PFSK-1 (cell line): ENCODE measurements around the gene CCL19.

Experiments used
- POLR2AphosphoS5 ChIP-seq: IDR thresholded peaks from 2 replicates; pipeline ENCODE4 v1.6.1; 2012; ENCODE audit warnings: low read depth, mild to moderate bottlenecking, control low read depth, low read length, moderate library complexity
- SIN3A ChIP-seq: IDR thresholded peaks from 2 replicates; pipeline ENCODE4 v1.6.1; 2012; ENCODE audit warnings: mild to moderate bottlenecking, low read length, moderate library complexity, borderline replicate concordance; ENCODE audit not compliant: insufficient read depth
- TF ChIP-seq, protein P1 (sequence below), 2 experiments: IDR thresholded peaks; 2 replicates each; pipeline versions ENCODE4 v1.6.1 to v1.8.0; 2011 to 2012; ENCODE audit warnings: low read depth in 2 of 2, low read length in 2 of 2, control low read depth in 1 of 2, inconsistent platforms in 1 of 2, mild to moderate bottlenecking in 1 of 2, moderate library complexity in 1 of 2; ENCODE audit not compliant: insufficient read depth in 1 of 2

DNA sequence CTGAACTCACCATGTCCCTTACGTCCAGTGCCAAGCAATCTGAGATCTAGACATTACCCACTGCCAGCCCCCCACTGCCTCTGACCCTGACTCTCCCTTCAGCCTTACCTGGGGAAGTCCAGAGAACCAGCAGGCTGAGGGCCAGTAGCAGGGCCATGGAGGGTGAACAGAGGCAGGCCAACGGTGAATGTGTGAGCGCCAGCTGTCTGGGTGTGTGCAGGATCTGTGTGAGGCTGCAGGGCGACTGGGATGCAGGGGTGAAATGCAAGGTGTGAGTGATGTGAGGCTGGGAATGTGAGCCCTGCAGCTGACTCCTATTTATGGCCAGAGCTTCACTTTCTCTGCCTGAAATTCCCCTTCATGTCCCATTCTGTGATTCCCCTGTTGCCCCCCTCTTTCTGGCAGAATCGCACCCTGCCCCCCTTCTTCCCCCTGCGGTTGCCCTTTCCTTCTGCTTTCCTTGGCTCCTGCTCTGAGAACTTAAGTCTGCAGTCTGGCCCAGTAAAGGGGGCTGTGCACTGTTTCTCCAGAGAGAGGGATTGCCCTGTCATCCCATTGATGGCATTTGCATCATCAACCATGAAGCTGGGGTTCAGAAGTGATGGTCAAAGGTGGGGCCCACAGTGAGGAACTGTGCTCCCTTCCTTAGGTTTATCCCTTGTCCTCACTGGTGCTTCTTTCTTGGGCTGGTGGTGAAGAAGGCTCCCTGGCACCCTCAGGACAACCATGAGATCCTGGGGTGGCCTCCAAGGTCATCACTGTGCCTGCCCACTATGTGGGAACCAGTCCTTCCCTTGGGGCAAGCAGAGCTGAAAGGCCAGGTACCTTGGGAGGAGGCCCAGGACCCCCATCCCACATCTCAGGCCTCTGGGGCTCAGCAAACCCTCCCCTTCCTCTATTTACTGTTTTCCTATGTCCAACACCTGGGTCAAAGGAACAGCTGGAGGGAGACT lies at the start of gene CCL19:
- no peak for TF ChIP-seq SIN3A
- TF ChIP-seq POLR2AphosphoS5, result no peak
- TF ChIP-seq, protein P1, sequence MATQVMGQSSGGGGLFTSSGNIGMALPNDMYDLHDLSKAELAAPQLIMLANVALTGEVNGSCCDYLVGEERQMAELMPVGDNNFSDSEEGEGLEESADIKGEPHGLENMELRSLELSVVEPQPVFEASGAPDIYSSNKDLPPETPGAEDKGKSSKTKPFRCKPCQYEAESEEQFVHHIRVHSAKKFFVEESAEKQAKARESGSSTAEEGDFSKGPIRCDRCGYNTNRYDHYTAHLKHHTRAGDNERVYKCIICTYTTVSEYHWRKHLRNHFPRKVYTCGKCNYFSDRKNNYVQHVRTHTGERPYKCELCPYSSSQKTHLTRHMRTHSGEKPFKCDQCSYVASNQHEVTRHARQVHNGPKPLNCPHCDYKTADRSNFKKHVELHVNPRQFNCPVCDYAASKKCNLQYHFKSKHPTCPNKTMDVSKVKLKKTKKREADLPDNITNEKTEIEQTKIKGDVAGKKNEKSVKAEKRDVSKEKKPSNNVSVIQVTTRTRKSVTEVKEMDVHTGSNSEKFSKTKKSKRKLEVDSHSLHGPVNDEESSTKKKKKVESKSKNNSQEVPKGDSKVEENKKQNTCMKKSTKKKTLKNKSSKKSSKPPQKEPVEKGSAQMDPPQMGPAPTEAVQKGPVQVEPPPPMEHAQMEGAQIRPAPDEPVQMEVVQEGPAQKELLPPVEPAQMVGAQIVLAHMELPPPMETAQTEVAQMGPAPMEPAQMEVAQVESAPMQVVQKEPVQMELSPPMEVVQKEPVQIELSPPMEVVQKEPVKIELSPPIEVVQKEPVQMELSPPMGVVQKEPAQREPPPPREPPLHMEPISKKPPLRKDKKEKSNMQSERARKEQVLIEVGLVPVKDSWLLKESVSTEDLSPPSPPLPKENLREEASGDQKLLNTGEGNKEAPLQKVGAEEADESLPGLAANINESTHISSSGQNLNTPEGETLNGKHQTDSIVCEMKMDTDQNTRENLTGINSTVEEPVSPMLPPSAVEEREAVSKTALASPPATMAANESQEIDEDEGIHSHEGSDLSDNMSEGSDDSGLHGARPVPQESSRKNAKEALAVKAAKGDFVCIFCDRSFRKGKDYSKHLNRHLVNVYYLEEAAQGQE (IDR thresholded peaks at IDR 0.05; ENCODE audit: insufficient read depth in 1 of 2, low read depth in 2 of 2, low read length in 2 of 2), result no peak
